SH-SY5Y (cell line): ENCODE results near the gene GPR62.

Source experiments
- GATA2 ChIP-seq: IDR thresholded peaks from 2 replicates; pipeline ENCODE4 v1.6.1; 2011; ENCODE audit warnings: mild to moderate bottlenecking, low read depth, low read length
- GATA3 ChIP-seq: IDR thresholded peaks from 2 replicates; pipeline ENCODE4 v1.6.1; 2011; ENCODE audit warnings: low read depth, mild to moderate bottlenecking, low read length, moderate library complexity

Gene GPR62

DNA sequence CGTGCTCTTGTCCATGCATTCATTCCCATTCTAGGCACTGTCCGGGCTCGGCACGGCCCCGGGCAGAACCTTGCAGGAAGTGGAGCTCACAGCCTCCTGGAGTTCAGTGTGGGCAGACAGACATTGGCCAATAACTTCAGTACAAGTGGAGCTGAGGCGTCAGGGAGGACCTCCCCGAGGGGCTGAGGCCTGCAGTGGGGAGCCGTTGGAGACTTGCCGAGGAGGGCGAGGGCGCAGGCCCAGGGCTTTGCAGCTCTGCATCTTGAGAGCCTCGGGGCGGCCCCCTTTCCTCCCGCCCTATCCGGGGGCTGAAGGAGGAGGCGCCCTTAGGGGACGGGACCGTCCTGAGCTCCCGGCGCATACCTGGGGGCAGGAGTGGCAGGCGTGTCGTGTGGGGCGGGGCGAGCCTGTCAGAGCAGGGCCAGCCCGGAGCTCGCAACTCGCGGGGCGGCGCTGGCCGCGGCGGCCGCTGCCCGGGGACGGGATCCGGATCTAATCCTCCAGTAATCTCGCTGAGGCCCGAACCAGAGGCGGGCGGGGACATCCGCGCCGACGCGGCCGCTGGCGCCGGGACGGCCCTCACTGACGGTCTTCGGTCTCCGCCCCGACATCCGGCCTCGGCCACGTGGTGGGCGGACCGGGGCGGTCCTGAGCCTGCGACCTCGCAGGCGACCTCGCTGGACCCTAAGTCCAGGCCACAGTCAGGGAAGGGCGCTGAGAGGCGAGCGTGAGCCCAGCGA, 27.8 kb downstream of the GPR62 start, which contains the start of gene ACY1:
Gene ACY1, plus strand, starts transcription at position 698 of the 740 bp plus-strand sequence. CDS start 530 bp downstream, outside the sequence.
- TF ChIP-seq GATA2 = peak; percentile 50; the same call in 1 of the 2 replicates
- TF ChIP-seq GATA3 = no peak

DNA sequence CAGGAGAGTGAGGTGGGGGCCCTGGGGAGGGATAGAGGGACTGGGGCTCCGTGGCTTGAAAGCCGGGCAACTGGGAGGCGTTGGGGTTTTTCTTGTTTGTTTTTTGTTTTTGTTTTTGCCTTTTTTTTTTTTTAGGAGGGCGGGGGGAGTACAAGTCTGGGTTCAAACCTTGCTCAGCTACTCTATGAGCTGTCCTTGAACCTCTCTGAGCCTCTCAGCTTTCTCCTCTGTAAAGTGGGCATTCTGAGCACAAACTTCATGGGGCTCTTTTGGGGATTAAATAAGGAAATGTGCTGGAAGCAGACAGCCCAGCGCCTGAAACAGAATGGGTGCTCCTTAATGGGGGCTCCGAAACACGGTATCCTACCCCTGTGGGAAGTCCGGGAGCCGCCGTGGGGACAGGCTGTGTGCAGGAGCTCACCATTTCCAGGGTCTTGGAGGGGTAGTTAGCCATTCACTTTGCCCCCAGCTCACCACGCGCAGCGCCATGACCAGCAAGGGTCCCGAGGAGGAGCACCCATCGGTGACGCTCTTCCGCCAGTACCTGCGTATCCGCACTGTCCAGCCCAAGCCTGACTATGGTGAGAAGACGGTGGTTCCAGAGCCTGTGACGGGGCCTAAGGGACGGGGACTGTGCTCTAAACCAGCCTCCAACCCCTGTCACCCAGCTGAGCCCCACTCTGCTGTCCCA, 28.5 kb downstream of the GPR62 start:
- TF ChIP-seq GATA3 = no peak
- no peak for TF ChIP-seq GATA2

DNA sequence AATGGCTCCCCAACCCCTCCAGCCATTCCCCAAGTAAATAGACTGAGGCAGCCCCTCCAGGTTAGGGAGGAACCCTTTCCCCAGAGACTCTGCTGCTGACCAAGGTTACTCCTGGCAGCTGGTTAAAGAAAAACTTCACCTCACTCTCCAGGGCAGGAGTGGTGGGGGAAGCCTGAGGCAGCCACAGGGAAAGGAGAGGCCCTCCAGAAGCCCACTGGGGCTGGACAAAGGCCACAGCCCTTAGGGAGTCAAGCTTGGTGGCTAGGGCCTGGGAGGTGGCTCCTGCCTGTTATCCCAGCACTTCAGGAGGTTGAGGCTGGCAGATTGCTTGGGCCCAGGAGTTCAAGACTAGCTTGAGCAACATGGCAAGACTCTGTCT, 29.1 kb downstream of the GPR62 start:
- TF ChIP-seq GATA2 = no peak
- TF ChIP-seq GATA3 = no peak

DNA sequence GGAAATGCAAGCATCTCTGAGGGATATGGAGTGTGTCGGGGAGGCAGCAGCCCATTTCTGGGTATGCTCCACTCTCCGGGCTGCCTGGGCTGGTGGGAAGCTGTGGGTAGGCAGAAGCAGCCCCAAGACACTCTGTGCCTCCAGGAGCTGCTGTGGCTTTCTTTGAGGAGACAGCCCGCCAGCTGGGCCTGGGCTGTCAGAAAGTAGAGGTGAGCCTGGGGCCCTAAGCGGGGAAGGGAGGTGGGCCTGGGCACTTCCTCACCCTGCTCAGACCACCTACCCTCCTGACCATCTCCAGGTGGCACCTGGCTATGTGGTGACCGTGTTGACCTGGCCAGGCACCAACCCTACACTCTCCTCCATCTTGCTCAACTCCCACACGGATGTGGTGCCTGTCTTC, 29.9 kb downstream of the GPR62 start:
- TF ChIP-seq GATA3 = no peak

DNA sequence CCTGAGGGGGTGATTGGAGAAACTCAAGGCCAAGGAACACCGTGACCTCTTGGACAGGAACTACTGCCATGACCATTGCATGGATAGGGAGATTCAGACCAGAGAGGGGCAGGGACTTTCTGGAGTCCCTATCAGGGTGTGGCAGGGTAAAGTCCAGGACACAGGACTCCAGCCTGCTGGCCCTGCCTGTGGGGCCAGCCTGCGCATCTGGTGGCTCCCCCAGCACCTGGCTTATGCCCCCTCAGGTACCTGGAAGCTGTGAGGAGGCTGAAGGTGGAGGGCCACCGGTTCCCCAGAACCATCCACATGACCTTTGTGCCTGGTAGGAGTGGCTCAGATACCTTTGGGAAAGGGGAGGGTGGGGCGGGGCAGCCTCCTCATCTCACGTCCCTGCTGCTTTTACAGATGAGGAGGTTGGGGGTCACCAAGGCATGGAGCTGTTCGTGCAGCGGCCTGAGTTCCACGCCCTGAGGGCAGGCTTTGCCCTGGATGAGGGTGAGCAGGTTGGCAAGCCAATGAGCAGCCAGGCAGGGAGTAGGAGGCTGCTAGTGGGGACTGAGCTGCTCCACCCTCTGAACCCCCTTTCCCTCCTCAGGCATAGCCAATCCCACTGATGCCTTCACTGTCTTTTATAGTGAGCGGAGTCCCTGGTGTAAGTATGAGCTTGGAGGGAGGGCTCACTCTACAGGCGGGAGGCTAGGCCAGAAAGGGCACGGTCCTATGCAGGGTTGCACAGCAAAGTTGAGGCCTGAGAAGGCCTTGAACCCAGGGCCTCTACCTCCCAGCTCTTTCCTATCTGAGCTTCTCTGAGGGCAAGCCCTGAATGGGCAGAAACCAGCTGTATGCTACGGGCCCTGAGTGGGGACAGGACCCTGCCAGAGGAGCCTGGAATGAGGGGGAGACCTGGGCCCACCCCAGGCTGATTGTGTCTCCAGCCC, 31.1 kb downstream of the GPR62 start:
- TF ChIP-seq GATA3 (no peak), GATA2 (no peak)

DNA sequence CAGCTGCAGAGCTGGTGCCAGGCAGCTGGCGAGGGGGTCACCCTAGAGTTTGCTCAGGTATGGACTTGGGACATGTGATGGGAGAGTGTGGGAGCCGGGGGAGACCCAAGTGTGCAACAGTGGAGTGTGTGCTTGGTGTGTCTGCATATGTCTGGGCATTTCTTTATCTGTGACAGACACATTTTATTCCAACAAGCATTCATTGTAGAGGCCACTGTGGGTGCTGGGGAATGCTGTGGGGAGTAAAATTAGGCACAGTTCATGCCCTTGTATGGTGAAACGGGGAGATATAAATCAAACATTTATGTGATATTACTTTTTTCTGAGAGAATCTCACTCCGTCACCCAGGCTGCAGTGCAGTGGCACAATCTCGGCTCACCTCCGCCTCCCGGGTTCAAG, 32.4 kb downstream of the GPR62 start:
- TF ChIP-seq GATA2 = no peak
- TF ChIP-seq GATA3 = no peak

DNA sequence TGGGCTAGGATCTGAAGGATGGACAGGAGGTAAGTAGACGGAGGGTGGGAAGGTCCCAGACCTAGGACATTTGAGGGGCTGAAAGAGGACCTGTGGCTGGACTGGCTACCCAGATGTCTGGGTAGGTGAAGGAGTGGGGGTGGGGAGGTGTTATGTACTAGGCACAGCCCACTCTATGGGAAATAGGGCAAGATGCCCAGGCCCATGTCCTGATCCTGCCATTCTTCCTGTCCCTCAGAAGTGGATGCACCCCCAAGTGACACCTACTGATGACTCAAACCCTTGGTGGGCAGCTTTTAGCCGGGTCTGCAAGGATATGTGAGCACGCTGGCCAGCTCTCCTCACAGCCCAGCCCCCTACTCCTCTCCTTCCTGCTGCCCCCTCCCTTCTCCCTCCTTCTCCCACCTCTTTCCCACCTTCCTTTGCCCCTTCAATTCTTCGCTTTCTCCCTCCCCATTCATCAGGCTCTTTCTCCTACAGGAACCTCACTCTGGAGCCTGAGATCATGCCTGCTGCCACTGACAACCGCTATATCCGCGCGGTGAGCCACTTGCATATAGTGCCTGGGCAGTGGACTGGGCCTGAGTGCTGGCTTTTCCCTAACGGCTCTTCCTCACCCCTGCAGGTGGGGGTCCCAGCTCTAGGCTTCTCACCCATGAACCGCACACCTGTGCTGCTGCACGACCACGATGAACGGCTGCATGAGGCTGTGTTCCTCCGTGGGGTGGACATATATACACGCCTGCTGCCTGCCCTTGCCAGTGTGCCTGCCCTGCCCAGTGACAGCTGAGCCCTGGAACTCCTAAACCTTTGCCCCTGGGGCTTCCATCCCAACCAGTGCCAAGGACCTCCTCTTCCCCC, 33.3 kb downstream of the GPR62 start:
- no peak for TF ChIP-seq GATA2
- TF ChIP-seq GATA3 = no peak

DNA sequence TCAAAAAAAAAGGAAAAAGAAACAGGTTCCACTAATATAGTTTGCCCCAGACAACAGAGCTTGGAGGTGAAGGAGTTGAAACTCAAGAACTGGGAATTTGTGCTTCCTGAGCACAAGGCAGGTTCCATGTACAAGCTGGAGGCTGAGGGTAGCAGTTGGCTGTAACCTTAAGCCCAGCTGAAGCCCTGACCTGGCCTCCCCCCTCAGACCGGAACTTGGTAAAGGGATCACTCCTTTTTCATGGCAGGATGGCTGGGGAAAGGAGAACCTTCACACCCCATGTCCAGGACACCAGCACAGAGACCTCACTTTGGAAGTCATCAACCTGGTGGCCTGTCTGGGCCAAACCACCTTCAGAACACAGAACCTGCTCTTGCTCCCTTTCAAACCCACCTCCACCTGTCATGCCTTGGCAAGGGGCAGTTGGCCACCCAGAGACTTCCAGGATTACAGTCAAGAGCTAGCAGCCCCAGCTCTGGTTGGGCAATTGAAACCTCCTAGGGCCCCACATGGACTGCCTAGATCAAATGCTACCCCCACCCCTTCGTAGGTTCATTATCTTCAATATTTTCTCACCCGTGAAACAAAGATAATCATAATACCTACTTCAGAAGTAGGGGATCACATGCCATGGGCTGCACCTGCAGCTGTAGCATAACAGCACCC, 37.0 kb downstream of the GPR62 start:
- TF ChIP-seq GATA3 (no peak), GATA2 (no peak)

DNA sequence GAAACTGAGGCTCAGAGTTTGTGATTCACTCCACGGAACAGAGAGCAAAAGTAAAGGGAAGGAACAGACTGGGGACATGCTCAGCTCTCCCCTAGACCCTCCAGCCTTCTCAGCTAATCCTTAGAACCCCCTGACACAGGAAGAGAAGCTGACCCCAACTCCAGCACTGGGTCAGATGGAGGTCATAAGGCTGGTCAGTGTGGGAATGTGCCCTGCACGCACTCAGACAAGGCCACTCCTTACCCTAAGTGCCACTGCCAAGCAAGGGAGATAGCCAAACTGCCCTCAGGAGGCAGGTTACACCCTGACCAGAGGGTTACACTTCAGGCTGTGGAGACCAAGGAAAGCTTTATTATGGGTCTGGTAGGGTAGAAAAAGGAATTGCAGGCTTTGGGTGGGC, 39.3 kb downstream of the GPR62 start:
- TF ChIP-seq GATA2 = no peak
- no peak for TF ChIP-seq GATA3

DNA sequence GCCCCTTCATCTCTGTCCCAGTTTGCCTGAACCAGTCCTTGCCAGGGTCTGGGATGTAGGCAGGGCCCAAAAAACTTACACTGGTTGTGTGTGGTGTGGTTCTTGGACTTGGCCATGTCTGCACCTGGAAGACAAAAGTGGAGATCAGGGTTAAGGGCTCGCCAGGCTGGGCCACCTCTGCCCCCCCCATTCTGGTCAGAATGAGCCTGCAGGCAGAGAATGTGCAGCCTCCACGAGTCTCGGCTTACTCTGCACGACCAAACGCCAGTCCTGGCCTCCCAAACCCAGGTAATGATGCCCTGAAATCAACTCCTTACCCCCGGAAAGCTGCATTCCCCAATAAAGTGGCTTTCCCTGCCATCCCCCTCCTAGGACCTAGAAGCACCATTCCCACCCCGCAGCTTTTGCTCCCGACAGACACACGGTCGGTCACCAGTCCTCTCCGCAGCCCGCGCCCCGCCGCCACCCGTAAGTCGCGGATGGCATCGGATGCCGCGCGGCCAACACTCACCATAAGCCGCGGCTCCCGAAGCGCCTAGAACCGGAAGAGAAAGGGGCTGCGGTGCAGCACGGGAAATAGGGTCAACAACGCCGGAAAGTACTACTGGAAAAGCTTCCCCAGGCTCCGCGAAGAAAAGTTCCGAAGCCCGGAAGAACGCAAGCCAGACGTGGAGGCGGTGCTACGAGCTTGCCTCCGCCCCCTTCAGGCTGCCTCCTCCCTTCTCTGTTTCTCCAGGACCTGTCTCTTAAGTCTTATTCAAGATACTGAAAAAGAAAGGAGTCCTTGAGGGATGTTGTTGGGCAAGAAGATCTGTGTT, 40.4 kb downstream of the GPR62 start, which contains the start of gene RPL29:
Gene RPL29, minus strand, starts transcription at position 550 of the 818 bp plus-strand sequence. Its CDS starts 434 bp downstream, at position 116.
- TF ChIP-seq GATA2 (no peak), GATA3 (no peak)

DNA sequence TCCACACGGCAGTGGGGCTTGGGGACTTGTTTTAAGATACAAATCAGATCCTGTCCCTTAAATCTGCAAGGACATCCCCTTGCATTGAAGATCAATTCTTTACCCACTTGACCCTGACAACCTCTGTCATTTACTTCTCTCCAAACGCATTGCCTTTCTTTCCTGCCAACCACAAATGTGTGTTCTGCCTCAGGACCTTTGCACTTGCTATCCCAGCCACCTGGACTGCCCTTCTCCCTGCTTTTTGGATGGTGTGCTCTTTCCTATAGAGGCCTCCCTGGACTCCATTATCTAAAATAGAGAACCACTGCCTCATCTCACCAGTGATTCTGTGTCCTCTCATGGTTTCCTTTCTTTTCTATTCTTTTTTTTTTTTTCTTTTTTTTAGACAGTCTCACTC, 42.0 kb downstream of the GPR62 start:
- TF ChIP-seq GATA2 (no peak), GATA3 (no peak)
